ENCODE results near the gene KCNJ3.

- TF ChIP-seq CHD4 (IDR thresholded peaks at IDR 0.05; ENCODE audit: borderline replicate concordance) (no peak), EHMT2 (IDR thresholded peaks at IDR 0.05; ENCODE audit: low read depth) (no peak), BHLHE40 (IDR thresholded peaks at IDR 0.05; ENCODE audit: low read depth, low read length) (no peak), CBX2 (IDR thresholded peaks at IDR 0.05; ENCODE audit: borderline replicate concordance, low read depth) (no peak), CEBPB (IDR thresholded peaks at IDR 0.05) (no peak), SREBF2 (IDR thresholded peaks at IDR 0.05) (no peak), EP300 (IDR thresholded peaks at IDR 0.05) (no peak)
- TF ChIP-seq, protein P1, sequence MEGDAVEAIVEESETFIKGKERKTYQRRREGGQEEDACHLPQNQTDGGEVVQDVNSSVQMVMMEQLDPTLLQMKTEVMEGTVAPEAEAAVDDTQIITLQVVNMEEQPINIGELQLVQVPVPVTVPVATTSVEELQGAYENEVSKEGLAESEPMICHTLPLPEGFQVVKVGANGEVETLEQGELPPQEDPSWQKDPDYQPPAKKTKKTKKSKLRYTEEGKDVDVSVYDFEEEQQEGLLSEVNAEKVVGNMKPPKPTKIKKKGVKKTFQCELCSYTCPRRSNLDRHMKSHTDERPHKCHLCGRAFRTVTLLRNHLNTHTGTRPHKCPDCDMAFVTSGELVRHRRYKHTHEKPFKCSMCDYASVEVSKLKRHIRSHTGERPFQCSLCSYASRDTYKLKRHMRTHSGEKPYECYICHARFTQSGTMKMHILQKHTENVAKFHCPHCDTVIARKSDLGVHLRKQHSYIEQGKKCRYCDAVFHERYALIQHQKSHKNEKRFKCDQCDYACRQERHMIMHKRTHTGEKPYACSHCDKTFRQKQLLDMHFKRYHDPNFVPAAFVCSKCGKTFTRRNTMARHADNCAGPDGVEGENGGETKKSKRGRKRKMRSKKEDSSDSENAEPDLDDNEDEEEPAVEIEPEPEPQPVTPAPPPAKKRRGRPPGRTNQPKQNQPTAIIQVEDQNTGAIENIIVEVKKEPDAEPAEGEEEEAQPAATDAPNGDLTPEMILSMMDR (IDR thresholded peaks at IDR 0.05) = no peak
Measured at GRCh38 chr2:154724194-154724797, 25.8 kb downstream of the KCNJ3 start.
